GM18909 (cell line): ENCODE data around the gene GIPC3.

Source experiments
- ATAC-seq: cut with Tn5 transposase; IDR thresholded peaks from one replicate; pipeline ENCODE4 v1.9.1; 2021; ENCODE audit warnings: mild to moderate bottlenecking; ENCODE audit not compliant: unreplicated experiment, poor library complexity

GIPC3 gene

DNA sequence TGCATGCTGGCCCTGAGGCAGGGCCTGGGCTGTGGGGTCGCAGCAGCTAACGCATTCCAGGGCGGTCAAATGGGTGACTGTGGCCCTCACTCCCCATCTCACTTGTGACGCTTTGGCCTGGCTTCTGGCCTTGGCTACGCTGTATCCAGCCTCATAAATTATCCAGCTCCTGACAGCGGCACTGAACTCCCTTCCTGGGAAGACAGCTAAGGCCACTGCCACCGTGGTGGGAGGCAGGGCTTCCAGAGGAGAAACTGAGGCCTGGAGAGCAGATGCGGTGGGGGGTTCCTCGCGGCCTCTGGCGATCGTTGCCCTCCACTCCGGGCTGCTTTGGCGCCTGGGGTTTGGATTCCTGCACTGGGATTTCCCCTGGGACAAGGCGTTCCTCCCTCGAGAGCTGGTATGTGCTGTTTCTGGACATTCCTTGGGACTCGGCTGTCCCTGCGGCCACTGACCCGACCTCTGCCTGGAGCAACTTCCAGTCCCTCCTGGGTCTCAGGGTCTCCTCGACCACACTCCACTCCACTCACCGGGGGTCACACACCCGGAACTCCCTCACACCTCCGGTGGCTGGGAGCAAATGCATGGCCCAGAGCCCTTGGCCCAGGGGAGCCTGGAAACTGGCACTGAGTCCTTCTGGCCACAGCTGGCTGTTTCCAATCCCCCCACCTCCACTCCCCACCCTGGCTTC, 18.0 kb downstream of the GIPC3 start:
- ATAC-seq, result no peak

DNA sequence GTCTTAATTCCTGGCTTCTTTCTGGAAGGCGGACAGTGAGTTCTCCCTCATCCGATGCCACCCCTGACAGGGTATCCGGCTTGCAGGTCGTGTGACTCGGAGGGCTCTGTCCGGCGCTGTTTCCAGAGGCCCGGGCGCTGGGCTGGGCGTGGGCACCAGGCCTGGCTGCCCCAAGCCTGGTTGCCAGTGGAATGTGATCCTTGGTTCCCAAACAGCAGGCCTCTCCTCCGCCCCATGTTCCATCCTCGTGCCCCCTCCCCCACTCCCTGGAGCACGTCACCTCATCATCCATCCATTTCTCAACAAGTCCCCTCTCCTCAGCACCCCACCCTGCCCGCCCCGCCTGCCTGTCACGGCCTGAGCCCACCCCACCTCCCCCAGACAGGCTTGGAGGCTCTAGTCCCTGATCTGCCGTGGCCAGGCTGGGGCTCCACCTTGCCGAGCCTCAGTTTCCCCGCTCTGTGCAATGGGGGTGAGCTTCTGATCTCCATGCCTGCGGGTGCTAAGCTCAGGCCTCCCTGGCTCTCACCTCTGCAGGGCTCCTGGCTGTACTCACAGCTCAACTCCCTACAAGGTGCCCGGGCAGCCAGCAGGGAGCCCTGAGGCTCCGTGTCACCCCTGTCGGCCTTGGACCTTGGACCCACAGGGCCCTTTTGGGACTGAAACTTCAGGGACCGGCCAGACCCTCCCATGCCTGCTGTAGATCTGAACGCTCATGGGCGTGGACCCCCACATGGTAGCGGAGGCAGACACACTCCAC, 19.1 kb downstream of the GIPC3 start:
- ATAC-seq, result no peak

DNA sequence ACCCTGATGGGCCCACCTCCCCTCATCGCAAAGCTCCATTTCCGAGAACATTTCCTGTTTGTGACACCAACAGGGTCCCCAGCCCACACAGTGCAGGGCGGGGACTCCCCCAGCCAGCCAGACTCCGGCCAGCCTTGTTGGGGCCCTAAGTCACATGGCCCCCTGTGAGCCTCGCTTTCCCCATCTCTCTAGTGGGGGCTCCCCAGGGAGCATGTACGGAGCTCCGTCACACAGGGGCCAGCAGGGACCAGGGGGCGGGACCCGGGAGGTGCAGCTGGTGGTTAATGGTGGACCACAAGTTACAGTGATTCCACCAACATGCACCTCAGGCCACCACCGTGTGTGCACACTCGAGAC, 19.7 kb downstream of the GIPC3 start:
- ATAC-seq, result no peak

DNA sequence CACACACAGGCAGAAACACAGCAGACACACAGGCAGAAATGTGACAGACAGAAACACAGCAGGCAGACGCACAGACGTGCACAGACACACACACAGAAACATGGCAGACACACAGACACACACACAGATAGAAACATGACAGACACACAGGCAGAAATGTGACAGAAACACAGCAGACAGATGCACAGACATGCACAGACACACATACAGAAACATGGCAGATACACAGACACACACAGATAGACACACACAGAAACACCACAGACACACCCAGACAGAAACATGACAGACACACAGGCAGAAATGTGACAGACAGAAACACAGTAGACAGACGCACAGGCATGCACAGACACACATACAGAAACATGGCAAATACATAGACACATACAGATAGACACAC, 20.1 kb downstream of the GIPC3 start:
- ATAC-seq, result no peak

DNA sequence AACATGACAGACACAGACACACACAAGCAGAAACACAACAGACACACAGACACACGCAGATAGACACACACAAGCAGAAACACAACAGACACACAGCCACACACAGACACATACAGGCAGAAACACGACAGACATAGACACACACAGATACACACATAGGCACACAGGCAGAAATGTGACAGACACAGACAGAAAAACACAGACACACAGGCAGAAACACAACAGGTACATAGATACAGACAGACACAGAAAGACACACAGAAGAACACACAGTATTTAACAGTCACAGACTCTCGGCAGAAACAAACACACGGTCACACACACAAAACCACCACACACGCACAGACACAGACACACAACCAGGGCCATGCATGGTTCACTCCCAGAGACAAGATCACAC, 20.5 kb downstream of the GIPC3 start:
- no peak for ATAC-seq

DNA sequence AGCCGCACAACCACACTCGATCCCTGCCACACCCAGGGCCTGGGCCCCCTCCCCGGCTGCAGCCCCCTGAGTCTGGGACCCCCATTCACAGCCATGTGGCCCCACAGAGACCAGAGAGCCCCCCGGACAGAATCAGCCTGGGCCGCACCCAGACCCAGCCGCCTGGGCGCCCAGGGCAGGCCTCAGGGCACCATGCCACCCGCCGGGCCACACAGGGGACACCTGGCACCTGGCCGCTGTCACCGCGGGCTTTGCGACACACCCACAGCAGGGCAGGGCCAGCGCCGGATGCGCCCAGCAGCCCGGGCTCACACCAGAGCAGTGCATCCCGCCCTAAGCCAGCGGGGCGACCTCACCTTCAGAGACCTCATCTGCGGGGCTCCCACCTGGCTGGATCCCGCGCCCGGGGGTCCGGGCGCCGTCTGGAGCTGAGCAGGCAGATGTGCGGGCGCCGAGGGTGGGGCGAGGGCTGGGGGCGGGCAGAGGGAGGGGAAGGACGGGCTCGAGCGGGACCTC, 21.0 kb downstream of the GIPC3 start:
- no peak for ATAC-seq

DNA sequence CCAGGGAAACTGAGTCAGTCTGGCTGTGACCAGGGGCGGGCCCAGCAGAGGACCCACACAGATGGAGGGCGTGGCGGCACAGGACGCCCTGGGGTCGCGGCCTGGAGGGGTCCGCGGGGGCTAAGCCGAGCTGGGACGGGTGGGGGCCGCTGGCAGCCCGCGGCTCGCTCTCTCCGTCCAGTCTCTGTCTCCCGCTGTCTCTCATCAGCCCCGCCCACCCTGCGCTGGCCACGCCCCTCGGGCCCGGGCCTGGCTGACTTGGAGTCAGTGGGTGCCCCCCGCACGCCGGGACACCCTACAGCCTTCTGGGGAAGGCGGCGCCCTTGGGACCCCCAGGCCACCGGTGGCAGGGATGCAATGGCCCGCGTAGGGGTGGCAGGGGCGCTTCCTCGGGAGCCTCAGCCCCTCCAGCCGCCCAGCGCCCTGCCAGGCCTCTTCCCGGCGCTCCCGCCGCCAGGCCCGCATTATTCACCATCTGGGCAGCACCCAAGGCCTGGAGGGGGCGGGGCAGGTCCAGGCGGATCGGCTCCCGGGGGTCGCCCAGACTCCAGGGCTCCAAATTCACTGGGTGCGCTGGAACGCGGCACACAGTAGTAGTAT, 21.5 kb downstream of the GIPC3 start, which contains the start of gene TBXA2R:
TSS of gene TBXA2R (minus strand) at position 186 of the 600 bp plus-strand sequence. CDS start 6,241 bp downstream, outside the sequence.
- no peak for ATAC-seq

DNA sequence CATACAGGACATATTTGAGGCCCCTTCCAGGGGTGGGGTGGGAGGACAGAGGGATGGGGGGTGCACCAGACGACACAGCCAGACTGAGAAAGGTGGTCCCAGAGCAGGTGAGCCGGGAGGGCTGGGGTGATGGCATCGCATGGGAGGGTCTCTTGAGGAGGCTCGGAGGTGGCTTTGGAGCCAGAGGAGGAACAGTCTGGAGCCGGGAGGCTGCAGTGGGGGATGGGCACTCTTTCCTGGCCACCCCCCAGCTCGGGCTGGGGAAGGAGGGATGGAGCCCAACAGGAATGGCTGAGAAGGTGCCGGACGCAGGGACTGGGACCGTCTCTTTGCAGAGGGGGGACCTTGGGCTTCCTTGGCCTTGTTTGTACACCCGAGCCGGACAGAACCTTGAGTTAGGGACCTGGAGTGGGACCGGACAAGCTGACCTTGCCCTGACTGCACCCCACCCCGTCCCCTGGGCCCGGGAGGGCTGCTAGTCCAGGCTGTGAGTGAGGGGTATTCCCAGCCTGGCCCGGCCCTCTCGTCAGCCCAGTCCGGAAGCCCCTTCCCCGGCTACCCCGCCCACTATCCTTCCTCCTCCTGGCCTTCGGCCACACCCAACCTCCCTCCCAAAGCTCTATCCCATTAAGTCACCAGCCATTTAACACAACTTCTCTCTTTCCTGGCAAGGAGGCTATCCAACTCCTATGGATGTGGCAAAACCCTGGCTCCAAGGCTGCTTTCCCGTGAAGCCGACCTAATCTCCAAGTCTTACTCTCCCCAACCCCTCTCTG, 22.2 kb downstream of the GIPC3 start:
- no peak for ATAC-seq

DNA sequence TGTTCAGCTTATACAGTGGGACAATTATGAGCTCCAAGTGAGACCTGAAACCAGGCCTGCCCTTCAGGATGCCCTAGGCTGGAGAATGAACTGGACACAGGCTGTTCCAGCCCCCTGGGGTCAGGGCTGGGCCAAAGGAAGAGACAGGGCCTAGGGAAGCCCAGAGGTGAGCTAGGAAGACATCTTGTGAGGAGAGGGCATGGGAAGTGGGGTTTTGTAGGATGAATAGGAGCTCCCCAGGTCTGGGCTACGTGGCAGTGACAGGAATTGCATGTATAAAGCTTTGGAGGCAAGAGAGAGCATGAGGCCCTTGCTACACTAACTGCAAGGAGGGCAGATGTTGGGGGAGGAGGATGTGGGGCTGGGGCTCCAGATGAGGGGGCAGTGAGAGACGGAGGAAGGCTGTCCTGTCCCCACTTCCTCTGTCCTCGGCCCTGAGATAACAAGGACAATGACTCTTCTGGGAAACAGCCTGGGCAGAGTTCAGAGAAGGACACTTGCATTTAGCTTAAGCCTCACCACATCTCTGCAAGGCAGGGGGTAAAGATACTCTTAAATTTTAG, 22.9 kb downstream of the GIPC3 start:
- ATAC-seq, result no peak

DNA sequence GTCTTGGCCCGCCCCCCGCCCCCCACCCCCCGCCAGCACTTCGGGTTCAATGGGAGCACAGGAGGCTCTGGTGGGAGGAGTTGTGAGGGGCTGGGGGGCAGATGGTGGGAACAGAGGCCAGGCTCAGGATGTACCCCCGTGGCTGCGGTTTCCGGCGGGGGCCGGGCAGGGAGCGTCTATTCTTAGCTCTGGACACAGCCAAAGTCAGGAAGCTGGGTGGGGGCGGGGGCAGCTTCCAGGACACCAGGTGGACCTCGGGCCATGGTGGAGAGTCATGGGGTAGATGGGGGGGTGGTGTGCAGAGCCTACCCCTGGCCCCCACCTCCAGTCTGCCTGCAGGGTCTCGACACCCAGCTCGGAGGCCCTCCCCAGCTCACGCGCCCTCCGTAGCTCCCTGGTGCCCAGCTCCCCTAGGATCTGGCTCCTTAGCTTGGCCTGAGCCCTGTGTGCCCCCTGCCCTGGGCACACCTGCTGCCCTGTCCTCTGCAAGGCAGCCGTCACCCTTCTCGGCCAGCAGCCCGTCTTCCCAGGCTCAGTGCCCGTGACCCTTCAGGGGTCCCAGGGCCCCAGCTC, 23.6 kb downstream of the GIPC3 start:
- ATAC-seq, result no peak

DNA sequence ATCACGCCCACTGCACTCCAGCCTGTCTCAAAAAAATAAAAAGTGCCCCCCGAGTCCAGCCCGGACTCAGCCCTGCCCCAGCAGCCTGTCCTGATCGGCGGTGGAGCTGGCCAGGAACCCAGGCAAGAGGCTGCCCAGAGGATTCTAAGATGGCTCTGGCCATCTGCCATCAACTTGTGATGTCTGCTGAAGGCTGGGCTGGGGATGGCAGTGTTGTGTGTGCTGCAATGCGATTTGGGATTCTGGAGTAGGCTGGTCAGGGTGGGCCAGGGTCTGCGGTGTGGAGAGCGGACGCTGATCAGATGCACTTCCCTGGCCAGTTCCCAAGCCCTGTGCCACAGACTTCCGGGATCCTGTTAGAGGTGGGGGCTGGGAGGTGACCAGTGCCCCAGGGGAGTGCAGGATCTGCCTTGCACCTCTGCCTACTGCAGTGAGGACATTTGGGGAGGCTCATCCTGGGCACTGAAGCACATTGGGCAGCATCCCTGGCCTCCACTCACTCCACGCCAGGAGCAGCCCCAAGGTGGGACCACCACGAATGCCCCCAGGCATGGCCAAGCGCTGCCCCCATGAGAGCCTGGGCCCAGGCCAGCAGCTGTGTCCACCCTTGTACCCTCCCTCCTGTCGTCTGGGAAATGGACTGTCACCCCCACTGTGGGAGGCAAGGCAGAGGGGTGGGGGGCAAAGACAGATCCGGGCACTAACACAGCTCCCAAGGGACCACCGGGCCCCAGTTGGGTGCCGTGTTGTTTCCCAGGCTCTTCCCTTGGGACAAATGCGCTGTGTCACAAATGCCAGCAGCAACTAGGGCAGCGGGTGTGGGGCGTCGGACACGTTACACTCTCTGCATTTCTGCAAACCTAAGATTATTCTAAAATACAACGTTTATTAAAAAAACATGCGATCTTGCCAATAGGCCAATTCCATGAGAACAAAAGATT, 24.8 kb downstream of the GIPC3 start:
- ATAC-seq, result no peak

DNA sequence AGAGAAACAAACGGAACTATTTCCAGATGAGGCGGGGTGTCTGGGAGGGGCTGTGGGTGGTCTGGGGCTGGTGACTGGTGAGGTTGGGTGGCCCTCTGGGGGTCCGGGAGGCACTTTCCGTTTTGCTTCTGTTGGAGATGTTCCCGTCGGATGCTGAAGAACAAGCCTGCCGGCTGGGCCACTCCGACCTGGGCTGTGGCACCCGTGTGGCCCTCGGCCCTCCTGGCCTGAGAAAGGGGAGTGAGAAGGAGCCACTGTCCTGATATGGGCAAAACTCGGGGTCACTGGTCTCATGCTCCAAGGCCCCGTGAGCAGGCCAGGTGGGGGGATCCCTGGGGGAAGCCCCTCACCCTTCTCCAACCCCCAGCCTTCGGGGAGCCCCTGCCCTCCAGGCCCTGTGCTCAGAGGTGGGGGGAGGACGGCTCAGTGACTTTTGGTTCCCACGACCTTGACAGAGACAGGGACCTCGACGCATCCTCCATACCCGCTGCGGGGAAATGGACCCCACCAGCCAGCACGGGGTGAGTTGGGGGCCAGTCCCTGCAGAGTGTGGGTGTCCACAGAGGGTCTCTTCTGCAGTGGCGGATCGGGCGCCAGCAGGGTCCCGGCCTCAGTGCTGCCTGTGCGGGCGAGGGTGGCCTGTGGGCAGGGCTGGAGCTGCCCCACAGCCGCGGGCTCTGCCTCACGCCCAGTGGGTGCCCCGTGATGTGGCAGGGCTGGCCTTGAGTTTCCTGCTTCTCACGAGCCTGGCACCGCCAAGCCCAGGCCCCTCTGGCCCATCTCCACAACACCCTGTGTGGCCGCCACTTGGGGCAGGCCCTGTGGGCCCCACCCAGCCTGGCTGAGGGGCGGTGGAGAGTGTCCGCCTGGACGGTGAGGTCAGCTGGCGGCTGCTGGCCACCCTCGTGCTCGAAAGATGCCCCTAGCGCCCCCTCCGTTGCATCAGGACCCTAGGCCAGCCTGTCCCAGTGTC, 25.8 kb downstream of the GIPC3 start:
- no peak for ATAC-seq

DNA sequence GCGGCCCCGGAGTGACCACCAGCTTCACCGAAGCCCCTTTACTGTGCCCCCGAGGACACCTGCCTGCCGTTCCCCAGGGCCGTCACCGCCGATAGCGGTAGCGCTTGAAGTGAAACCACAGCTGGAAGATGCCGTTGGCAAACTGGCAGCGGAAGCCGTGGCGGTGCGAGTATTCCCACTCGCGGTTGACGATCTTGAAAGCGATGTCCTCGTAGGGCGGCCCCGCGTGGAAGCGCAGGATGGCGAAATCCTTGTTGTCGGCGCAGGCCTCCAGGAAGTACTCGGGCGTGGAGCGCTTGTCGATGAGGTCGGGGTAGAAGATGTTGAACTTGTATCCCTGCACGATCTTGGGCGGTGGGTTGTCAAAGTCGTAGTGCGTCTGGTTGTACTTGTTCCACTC, 26.6 kb downstream of the GIPC3 start:
- no peak for ATAC-seq

DNA sequence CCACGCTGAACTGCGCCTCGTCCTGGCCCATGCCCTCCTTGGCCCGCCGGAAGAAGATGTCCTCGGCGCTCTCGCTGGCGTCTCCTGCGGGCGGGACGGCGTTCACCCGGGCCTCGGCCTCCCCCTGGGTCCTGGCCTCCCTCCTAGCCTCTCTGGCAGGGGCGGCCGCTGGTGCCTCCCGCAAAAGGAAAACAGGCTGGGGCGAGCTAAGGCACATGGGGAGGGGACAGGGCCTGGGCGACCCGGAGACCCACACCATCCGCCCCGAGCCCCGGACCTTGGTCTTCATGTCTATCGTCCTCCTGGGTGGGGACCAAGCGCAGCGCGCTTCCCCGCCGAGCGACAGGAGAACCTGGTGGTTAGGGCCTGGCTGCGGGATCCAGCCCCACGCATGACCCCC, 27.1 kb downstream of the GIPC3 start:
- ATAC-seq, result no peak

DNA sequence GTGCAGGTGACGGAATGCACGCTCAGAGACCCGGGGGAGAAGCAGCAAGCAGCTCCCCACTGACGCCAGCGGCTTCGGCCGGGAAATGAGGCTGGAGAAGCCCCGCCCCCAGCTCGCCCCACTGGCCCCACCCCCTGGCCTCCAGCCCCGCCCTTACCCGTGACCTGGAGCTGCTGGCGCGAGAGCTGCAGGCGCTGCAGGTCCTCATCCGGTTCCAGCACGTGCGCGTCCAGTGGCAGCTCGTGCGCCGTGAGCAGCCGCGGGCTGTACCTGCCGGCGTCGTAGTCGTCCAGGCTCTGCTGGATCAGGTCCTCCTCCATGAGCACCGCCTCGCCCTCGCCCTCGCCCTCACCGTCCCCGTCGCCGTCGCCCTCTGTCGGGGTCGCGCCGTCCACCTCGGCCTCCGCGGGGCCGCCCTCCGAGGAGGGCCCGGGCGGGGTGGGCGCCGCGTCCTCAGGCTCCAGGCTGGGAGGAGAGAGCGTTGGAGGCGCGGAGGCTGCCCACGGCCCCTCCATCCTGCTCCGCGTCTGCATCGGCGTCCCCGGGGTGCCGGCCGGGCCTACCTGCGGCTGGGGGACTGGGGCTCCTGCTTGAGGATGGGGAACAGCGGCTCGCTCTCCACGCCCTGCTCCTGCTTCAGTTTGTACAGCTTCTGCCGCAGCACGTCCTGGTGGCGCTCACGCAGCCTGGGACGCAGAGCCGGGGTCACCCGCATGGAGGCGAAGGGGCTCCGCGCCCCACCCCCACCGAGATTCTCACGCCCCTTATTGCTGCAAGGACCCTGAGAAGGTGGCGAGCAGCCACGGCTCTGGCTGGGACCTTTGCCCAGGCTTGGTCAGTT, 27.8 kb downstream of the GIPC3 start:
- no peak for ATAC-seq

DNA sequence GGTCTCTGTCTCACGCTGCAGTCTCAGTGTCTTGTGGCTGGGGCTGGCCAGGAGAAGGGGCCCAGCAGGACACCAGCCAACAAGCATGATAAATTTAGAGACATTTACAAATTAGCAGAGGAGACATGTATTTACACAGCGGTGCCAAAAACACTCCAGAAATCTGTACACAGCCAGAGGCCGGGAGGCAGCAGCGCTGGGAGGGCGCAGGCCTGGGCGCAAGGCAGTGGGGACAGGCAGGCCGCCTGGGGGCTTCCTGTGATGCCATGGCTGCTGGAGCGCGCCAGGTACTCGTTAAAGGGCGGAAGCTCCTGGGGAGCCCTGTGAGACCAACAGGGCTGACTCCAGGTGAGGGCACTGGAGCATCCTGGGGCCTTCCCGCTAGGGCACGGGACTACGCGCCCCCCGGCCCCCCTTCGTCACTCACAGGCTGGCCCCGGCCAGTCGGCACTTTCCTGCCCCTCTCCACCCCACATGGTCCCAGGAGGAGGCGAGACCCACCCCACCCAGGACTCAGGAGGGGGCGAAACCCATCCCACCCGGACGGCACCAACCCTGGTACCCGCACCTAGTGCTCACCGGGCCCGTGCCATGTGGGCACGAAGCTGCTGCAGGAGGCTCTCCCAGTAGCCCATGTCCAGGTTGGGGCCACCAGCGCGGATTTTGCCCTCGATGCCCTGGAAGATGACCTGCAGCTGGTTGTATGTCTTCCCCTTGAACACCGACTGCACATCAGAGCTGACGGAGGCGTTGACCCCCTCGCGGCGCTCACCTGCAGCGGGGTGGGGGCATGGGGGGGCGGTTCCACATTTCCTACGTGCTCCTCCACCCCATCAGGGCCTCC, 28.8 kb downstream of the GIPC3 start:
- no peak for ATAC-seq
